GM21390 (cell line): ENCODE measurements around the gene DHRS3.
"Not testable (repeated sequence)": the region's sequence is repeated elsewhere in the genome, so short reads cannot be mapped to it uniquely, and the experiment has no call there.

ENCODE experiments used
- ATAC-seq: cut with Tn5 transposase; IDR thresholded peaks from one replicate; pipeline ENCODE4 v1.9.1; 2021; ENCODE audit not compliant: unreplicated experiment

Gene DHRS3, protein sequence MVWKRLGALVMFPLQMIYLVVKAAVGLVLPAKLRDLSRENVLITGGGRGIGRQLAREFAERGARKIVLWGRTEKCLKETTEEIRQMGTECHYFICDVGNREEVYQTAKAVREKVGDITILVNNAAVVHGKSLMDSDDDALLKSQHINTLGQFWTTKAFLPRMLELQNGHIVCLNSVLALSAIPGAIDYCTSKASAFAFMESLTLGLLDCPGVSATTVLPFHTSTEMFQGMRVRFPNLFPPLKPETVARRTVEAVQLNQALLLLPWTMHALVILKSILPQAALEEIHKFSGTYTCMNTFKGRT

GRCh38 chr1:12617901-12618660, at the start of gene DHRS3:
DHRS3 (minus strand) TSS chr1:12618210; CDS start chr1:12617348, 862 bp downstream.
- ATAC-seq: peak; percentile 50

GRCh38 chr1:12666141-12666735, 48.2 kb upstream of the DHRS3 start:
- ATAC-seq: no peak

DNA sequence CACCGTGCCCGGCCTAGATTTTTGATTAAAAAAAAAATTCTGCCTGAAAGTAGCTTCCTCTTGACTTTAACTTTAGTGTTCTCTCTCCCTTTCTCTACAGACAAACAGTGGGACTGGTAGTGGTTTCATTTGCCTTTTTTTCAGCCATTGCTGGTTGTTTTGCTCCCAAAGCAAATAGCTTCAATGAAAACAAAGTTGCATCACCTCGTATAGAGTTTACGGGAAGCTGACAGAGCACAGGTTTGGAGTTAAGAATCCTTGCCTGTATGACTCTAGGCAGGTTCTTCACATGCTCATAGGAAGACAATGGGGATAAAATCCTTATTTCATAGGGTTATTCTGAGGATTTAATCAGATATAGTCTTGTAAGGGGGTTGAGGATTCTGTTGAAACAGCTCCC, 47.5 kb upstream of the DHRS3 start:
- no peak for ATAC-seq

DNA sequence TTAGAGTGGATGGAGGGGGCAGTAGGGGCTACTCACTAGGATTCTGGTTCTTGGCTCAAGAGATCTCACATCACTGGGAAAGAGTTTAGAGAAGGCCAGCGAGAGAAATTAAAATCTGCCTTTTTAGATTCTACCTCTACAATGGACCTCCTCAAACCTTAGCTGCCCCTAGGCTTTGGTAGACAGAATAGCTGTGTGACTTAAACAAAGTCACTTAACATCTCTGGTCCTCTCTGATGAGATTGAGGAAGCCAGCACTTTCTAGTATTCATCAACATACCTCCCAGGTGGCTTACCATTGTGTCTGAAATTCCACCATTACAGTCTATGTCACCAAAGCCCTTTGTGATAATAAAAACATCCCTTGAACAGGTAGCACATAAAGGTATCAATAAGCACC, 44.5 kb upstream of the DHRS3 start:
- ATAC-seq: no peak

- no peak for ATAC-seq
Measured at GRCh38 chr1:12661606-12662219, 43.7 kb upstream of the DHRS3 start.

GRCh38 chr1:12658531-12659453, 40.8 kb upstream of the DHRS3 start:
- peak; percentile 77 for ATAC-seq

- ATAC-seq: not testable (repeated sequence)
Measured at GRCh38 chr1:12657885-12658512, 40.0 kb upstream of the DHRS3 start.

- no peak for ATAC-seq
Measured at GRCh38 chr1:12657060-12657884, 39.3 kb upstream of the DHRS3 start.

DNA sequence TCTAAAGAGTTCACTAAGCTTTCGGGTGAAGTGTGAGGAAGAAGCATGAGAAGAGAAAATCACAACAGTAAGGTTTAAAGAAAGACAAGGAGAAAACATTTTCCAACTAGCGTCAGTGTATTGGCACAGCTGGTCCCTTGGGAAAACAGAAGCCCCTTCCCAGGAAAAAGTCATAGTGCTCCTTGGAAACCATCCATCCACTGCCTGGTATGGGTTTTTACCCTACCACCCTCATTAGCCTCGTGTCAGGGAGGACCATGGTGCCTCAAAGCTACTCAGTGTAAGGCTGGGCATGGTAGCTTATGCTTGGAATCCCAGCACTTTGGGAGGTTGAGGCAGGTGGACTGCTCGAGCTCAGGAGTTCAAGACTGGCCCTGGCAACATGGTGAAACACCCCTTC, 38.6 kb upstream of the DHRS3 start:
- no peak for ATAC-seq

DNA sequence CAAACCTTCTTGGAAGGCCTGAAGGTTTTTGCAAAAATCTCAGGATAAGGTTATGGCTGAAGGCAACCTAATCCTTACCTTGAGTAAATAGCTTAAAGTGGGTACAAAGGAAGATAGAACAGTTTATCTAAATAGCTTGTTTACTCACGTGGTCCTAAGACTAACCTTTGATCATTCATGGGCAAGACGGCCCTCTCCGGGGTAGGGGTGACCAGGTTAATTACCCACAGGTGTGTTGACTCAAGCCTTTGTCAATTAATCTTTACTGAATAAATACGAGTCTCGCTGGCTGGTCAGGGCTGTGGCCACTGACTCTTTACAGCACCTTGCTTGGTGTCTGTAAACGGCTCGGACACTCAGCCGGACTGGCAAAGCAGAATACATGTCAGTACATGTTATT, 36.6 kb upstream of the DHRS3 start:
- no peak for ATAC-seq

- ATAC-seq: no peak
Measured at GRCh38 chr1:12654004-12654567, 36.1 kb upstream of the DHRS3 start.

- no peak for ATAC-seq
Measured at GRCh38 chr1:12649971-12650421, 32.0 kb upstream of the DHRS3 start.

DNA sequence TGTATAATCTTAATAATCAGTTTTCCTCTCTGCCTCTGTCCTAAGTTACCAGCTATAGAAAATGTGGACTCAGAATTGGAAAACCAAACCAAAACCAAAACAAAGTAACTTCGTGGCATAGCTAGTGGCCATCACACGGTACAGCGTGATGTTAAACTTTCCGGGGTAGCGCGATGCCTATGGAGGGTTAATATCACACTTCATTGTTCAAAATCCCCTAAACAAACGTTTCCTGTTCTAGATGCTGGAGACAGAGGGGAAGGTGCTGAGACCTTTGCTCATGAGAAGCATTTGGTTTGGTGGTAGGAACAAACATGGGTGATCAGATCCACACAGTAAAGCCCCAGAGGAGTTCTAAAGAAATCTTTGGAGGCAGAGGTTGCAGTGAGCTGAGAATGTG, 30.7 kb upstream of the DHRS3 start:
- ATAC-seq: no peak

GRCh38 chr1:12645401-12645800, 27.4 kb upstream of the DHRS3 start:
- not testable (repeated sequence) for ATAC-seq

- ATAC-seq: no peak
Measured at GRCh38 chr1:12644829-12645228, 26.8 kb upstream of the DHRS3 start.

DNA sequence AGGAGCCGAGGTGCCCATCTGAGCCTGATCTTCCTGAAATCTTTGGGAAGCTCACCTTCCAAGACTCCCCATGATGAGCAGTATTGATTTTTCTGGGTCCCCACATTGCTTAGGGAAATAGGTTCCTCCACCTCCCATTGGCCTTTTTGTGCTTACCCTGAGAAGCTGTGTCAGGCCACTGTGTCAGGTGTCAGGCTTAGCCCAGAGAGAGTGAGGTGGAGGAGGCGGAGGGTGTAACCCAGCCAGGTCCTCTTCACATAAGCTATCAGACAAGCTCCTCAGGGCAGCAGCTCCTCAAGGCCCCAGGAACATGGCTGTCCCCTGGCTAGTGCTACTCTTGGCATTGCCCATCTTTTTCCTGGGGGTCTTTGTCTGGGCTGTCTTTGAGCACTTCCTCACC, 26.2 kb upstream of the DHRS3 start:
- ATAC-seq: no peak

DNA sequence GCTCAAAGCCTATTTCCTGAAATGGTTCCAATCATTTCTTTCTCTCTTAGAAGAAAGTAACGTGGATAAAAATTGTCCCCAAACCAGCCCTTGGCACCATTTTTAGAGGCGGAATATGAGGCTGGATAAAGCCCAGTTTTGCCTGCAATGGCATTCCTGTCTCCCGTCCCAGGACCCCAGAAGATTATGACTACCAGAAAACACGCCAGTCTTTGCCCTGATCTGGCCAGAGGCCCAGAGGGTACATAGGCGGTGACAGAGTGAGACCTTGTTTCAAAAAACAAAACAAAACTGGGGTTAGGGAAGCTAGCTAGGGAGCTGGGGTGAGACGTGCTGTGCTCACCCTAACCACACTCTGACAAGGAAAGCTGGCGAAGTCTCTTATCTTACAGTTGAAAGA, 25.8 kb upstream of the DHRS3 start, which contains the start of gene AADACL4:
AADACL4 (plus strand) TSS at position 301 of the 400 bp plus-strand sequence. CDS start 462 bp downstream, outside the sequence.
- no peak for ATAC-seq

GRCh38 chr1:12643079-12643478, 25.1 kb upstream of the DHRS3 start:
- no peak for ATAC-seq

DNA sequence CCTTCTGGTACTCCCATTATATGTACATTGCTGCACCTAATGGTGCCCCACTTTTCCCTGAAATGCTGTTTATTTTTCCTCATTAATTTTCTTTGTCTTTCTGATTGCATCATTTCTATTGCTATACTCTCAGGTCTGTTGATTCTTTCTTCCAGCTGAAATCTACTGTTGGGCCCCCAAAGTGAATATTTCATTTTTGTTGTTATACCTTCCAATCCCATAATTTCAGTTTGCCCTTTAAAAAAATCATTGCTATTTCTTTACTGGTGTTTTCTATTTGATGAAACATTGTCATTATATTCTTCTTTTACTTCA, 22.9 kb upstream of the DHRS3 start:
- no peak for ATAC-seq
